ENCODE data around the gene MAN1A2. TPM values are rescaled to one million over a fixed set of nuclear protein-coding genes. Genes with fewer than 3 reads are reported as not detected.
"Not testable (repeated sequence)": the region's sequence is repeated elsewhere in the genome, so short reads cannot be mapped to it uniquely, and the experiment has no call there.

Gene MAN1A2
- total RNA-seq, 1 donor from 2014 or later: 23.3 TPM

- intact Hi-C loops (cut with micrococcal nuclease): no loop called here
- Histone ChIP-seq H3K9me3 (replicated peaks) (no peaks in the 10 kb centered on the region), H3K27ac (replicated peaks) (no peak overlapping the region), H3K4me1 (no peaks in the 10 kb centered on the region), H3K36me3 (no peaks in the 10 kb centered on the region), H3K4me3 (no peak overlapping the region), H3K27me3 (ENCODE audit: low read depth) (no peaks in the 10 kb centered on the region)
- TF ChIP-seq CTCF (IDR thresholded peaks at IDR 0.05; ENCODE audit: borderline replicate concordance): no peak
- DNase-seq: no peak
These were observed 69.3 kb downstream of the MAN1A2 start for GRCh38 chr1:117436513-117436912.

GRCh38 chr1:117447661-117448060, 80.4 kb downstream of the MAN1A2 start:
- Histone ChIP-seq H3K27ac (replicated peaks) (no peak overlapping the region), H3K36me3 (peaks cover 18% of the 10 kb centered on the region), H3K4me3 (no peak overlapping the region), H3K9me3 (replicated peaks) (peaks cover 10% of the 10 kb centered on the region), H3K27me3 (ENCODE audit: low read depth) (no peaks in the 10 kb centered on the region), H3K4me1 (no peaks in the 10 kb centered on the region)
- no peak for DNase-seq
- intact Hi-C loops (cut with micrococcal nuclease): no loop called here
- no peak for TF ChIP-seq CTCF (IDR thresholded peaks at IDR 0.05; ENCODE audit: borderline replicate concordance)

- Histone ChIP-seq H3K4me3 (no peak overlapping the region), H3K27me3 (ENCODE audit: low read depth) (no peaks in the 10 kb centered on the region), H3K4me1 (no peaks in the 10 kb centered on the region), H3K36me3 (peaks cover 18% of the 10 kb centered on the region), H3K27ac (replicated peaks) (no peak overlapping the region), H3K9me3 (replicated peaks) (no peaks in the 10 kb centered on the region)
- intact Hi-C loops (cut with micrococcal nuclease): no loop called here
- no peak for DNase-seq
- TF ChIP-seq CTCF (IDR thresholded peaks at IDR 0.05; ENCODE audit: borderline replicate concordance): no peak
These were observed 85.0 kb downstream of the MAN1A2 start for GRCh38 chr1:117452216-117452615.

- Histone ChIP-seq H3K4me1 (no peaks in the 10 kb centered on the region), H3K4me3 (no peak overlapping the region), H3K27me3 (ENCODE audit: low read depth) (no peaks in the 10 kb centered on the region), H3K9me3 (replicated peaks) (no peaks in the 10 kb centered on the region), H3K36me3 (peaks cover 17% of the 10 kb centered on the region), H3K27ac (replicated peaks) (no peak overlapping the region)
- no peak for DNase-seq
- intact Hi-C loops (cut with micrococcal nuclease): no loop called here
- TF ChIP-seq CTCF (IDR thresholded peaks at IDR 0.05; ENCODE audit: borderline replicate concordance): no peak
These were observed 86.7 kb downstream of the MAN1A2 start for GRCh38 chr1:117453958-117454357.

GRCh38 chr1:117458410-117458809, 91.2 kb downstream of the MAN1A2 start:
- H3K27me3 ChIP-seq (ENCODE audit: low read depth); H3K9me3 ChIP-seq (replicated peaks); H3K36me3 ChIP-seq; intact Hi-C loops (cut with micrococcal nuclease); H3K27ac ChIP-seq (replicated peaks); DNase-seq; H3K4me3 ChIP-seq; H3K4me1 ChIP-seq: not testable (repeated sequence)

GRCh38 chr1:117466761-117467160, 99.5 kb downstream of the MAN1A2 start:
- no peaks in the 10 kb centered on the region for H3K9me3 ChIP-seq (replicated peaks)
- intact Hi-C loops (cut with micrococcal nuclease): no loop called here
- no peak overlapping the region for H3K27ac ChIP-seq (replicated peaks)
- DNase-seq: no peak
- no peaks in the 10 kb centered on the region for H3K27me3 ChIP-seq (ENCODE audit: low read depth)
- H3K36me3 ChIP-seq: peaks cover 27% of the 10 kb centered on the region
- H3K4me3 ChIP-seq: no peak overlapping the region
- no peaks in the 10 kb centered on the region for H3K4me1 ChIP-seq
- no peak for TF ChIP-seq CTCF (IDR thresholded peaks at IDR 0.05; ENCODE audit: borderline replicate concordance)

Measured in left ventricle myocardium inferior (tissue), 1 donor.